Globus pallidus (tissue), 1 donor: ENCODE results near the gene TRAF2.
"Not testable (repeated sequence)": the region's sequence is repeated elsewhere in the genome, so short reads cannot be mapped to it uniquely, and the experiment has no call there.

Source experiments
- DNase-seq: peaks from one replicate; pipeline ENCODE4 v3.0.0-alpha.2; 2015; ENCODE audit warnings: low spot score

Gene TRAF2

GRCh38 chr9:136857581-136858412, 28.5 kb upstream of the TRAF2 start:
- DNase-seq, result no peak

- no peak for DNase-seq
Observed at GRCh38 chr9:136858452-136858843, 27.9 kb upstream of the TRAF2 start.

- DNase-seq, result peak; percentile 70
Observed at GRCh38 chr9:136858844-136859757, 27.2 kb upstream of the TRAF2 start.

- no peak for DNase-seq
Observed at GRCh38 chr9:136860529-136860928, 25.8 kb upstream of the TRAF2 start.

GRCh38 chr9:136860933-136861873, 25.1 kb upstream of the TRAF2 start:
- DNase-seq, result no peak

- DNase-seq, result no peak
Observed at GRCh38 chr9:136861874-136862457, 24.4 kb upstream of the TRAF2 start.

GRCh38 chr9:136862849-136863622, 23.3 kb upstream of the TRAF2 start:
- DNase-seq, result no peak

GRCh38 chr9:136863623-136864273, 22.6 kb upstream of the TRAF2 start:
- DNase-seq, result no peak

- DNase-seq, result no peak
Observed at GRCh38 chr9:136865041-136865767, 21.1 kb upstream of the TRAF2 start.

GRCh38 chr9:136865768-136866103, 20.6 kb upstream of the TRAF2 start:
- DNase-seq, result no peak

- not testable (repeated sequence) for DNase-seq
Observed at GRCh38 chr9:136866898-136867421, 19.4 kb upstream of the TRAF2 start.

GRCh38 chr9:136867480-136867879, 18.8 kb upstream of the TRAF2 start:
- DNase-seq, result no peak

- DNase-seq, result no peak
Observed at GRCh38 chr9:136867917-136868316, 18.4 kb upstream of the TRAF2 start.

GRCh38 chr9:136868644-136869043, 17.7 kb upstream of the TRAF2 start:
- DNase-seq, result no peak

- not testable (repeated sequence) for DNase-seq
Observed at GRCh38 chr9:136869611-136870010, 16.7 kb upstream of the TRAF2 start.

- DNase-seq, result no peak
Observed at GRCh38 chr9:136875155-136875554, 11.2 kb upstream of the TRAF2 start.

GRCh38 chr9:136876476-136876875, 9.8 kb upstream of the TRAF2 start:
- no peak for DNase-seq

GRCh38 chr9:136880651-136881050, 5.7 kb upstream of the TRAF2 start:
- DNase-seq, result no peak

- DNase-seq, result no peak
Observed at GRCh38 chr9:136881691-136882108, 4.6 kb upstream of the TRAF2 start.
